GM23248 (cell line): ENCODE measurements around the gene ACOT9. TPM values are rescaled to one million over a fixed set of nuclear protein-coding genes. Genes with fewer than 3 reads are reported as not detected.
A peak's percentile ranks its signal among the peaks of the same experiment; 100 is the strongest.

ENCODE experiments used
- DNase-seq: peaks from one replicate; pipeline ENCODE4 v3.0.0-alpha.2; 2015
- H2AFZ ChIP-seq: fragments of 200-600 bp; sonication (generic); 2 replicates; pipeline ENCODE4 v1.6.1; 2016; ENCODE audit warnings: antibody characterized with exemption
- H3F3A ChIP-seq: fragments of 200-600 bp; sonication (generic); 2 replicates; pipeline ENCODE4 v1.6.1; 2016; ENCODE audit warnings: mild to moderate bottlenecking, antibody characterized with exemption, mixed run types; ENCODE audit not compliant: insufficient read depth
- H3K27ac ChIP-seq: fragments of 200-600 bp; sonication (generic); 2 replicates; pipeline ENCODE4 v1.5.1; 2016; ENCODE audit warnings: mild to moderate bottlenecking
- H3K27me3 ChIP-seq: fragments of 200-600 bp; sonication (generic); replicated peaks from 2 replicates; pipeline ENCODE4 v1.6.1; 2016; ENCODE audit warnings: mild to moderate bottlenecking; ENCODE audit not compliant: insufficient read depth
- H3K36me3 ChIP-seq: fragments of 200-600 bp; sonication (generic); 2 replicates; pipeline ENCODE4 v1.6.1; 2016; ENCODE audit warnings: low read depth, mild to moderate bottlenecking
- H3K4me1 ChIP-seq: fragments of 200-600 bp; sonication (generic); 2 replicates; pipeline ENCODE4 v1.6.1; 2016; ENCODE audit warnings: mild to moderate bottlenecking; ENCODE audit not compliant: insufficient read depth
- H3K4me2 ChIP-seq: fragments of 200-600 bp; sonication (generic); one replicate; pipeline ENCODE4 v1.6.1; 2016; ENCODE audit warnings: mild to moderate bottlenecking; ENCODE audit not compliant: unreplicated experiment
- H3K4me3 ChIP-seq: fragments of 200-600 bp; sonication (generic); 2 replicates; pipeline ENCODE4 v1.5.1; 2016; ENCODE audit warnings: mild to moderate bottlenecking
- H3K79me2 ChIP-seq: fragments of 200-600 bp; sonication (generic); 2 replicates; pipeline ENCODE4 v1.6.1; 2016; ENCODE audit warnings: mild to moderate bottlenecking; ENCODE audit not compliant: insufficient read depth
- H3K9ac ChIP-seq: fragments of 200-600 bp; sonication (generic); 2 replicates; pipeline ENCODE4 v1.6.1; 2016; ENCODE audit warnings: mild to moderate bottlenecking
- H3K9me2 ChIP-seq: fragments of 200-600 bp; sonication (generic); 2 replicates; pipeline ENCODE4 v1.6.1; 2016; ENCODE audit warnings: mixed run types, mild to moderate bottlenecking, moderate library complexity; ENCODE audit not compliant: insufficient read depth
- H3K9me3 ChIP-seq: fragments of 200-600 bp; sonication (generic); one replicate; pipeline ENCODE4 v1.6.1; 2017; ENCODE audit warnings: low read depth
- H4K20me1 ChIP-seq: fragments of 200-600 bp; sonication (generic); 2 replicates; pipeline ENCODE4 v1.6.0; 2016; ENCODE audit not compliant: insufficient read depth
- EZH2 ChIP-seq: fragments of 200-600 bp; sonication (generic); IDR thresholded peaks from 2 replicates; pipeline ENCODE4 v1.6.1; 2018; ENCODE audit warnings: antibody characterized with exemption, mild to moderate bottlenecking; ENCODE audit not compliant: insufficient read depth, poor library complexity, severe bottlenecking
- EZH2phosphoT487 ChIP-seq: fragments of 200-600 bp; sonication (generic); IDR thresholded peaks from 2 replicates; pipeline ENCODE4 v1.6.1; 2018; ENCODE audit warnings: antibody characterized with exemption, moderate library complexity, mild to moderate bottlenecking, low read depth; ENCODE audit not compliant: insufficient read depth
- WGBS, 2 experiments: methylation state at CpG; one replicate each; pipeline ENCODE4 v1.1.6; 2015 to 2017; ENCODE audit warnings: low lambda C conversion rate in 2 of 2, low coverage in 1 of 2; ENCODE audit errors: missing lambda C conversion rate in 2 of 2; 5-methylcytosine and 5-hydroxymethylcytosine counted together
- in situ Hi-C: fragments of 300-500 bp; cut with MboI; formaldehyde crosslinking; loops from 2 replicates; pipeline ENCODE4 v1.15.0; 2020
- polyA plus RNA-seq: library from polyadenylated mRNA; unstranded; fragments of >200 nt; fragmentation: Nextera tagmentation; extraction: Ambion mirVana; gene quantifications from 2 replicates; pipeline ENCODE4 v1.2.1, GENCODE V29; 2016
- total RNA-seq: library from RNA; depleted of rRNA; stranded (reverse); fragments of >200 nt; shearing (Covaris generic); gene quantifications from 2 replicates; pipeline ENCODE4 v1.2.3, GENCODE V29; 2014

Gene ACOT9
- total and polyA plus RNA-seq, 2 experiments from 2014 or later: 66.7 to 85.2 TPM

DNA sequence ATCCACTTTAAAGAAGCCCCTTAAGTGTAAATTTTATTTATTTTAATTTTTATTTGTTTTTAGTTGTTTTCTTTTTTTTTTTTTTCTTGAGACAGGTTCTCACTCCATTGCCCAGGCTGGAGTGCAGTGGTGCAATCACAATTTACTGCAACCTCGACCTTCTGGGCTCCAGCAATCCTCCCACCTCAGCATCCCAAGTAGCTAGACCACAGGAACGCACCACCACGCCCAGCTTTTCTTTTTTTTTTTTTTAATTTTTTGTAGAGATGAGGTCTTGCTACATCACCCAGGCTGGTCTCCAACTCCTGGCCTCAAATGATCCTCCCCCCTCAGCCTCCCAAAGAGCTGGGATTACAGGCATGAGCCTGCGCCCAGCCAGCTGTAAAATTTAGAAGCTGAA lies 45.9 kb upstream of the ACOT9 start:
- Histone ChIP-seq H3K27ac (no peak overlapping the region), H3K9ac (no peak overlapping the region), H2AFZ (no peak overlapping the region), H3K4me1 (peaks cover 8% of the 10 kb centered on the region; the same call in 1 of the 2 replicates), H3K36me3 (0 out of 2 replicates have a peak, but pooled peaks cover 14% of the 10 kb centered on the region), H3K4me3 (no peak overlapping the region), H3K4me2 (no peak overlapping the region), H3K79me2 (peaks cover 14% of the 10 kb centered on the region; the same call in 1 of the 2 replicates), H3F3A (peaks cover 20% of the 10 kb centered on the region), H3K9me2 (no peaks in the 10 kb centered on the region), H4K20me1 (no peaks in the 10 kb centered on the region), H3K27me3 (no peaks in the 10 kb centered on the region), H3K9me3 (no peaks in the 10 kb centered on the region)
- DNase-seq: no peak
- WGBS, 2 experiments: 79 to 90% methylated on average over 4 of the region's 4 CpGs
- no peak for TF ChIP-seq EZH2phosphoT487
- no peak for TF ChIP-seq EZH2
- in situ Hi-C loops: loop anchor here (10.0 kb wide), 1 partner anchor 116 kb away; the partner anchor contains the start of genes APOO and CXorf58

DNA sequence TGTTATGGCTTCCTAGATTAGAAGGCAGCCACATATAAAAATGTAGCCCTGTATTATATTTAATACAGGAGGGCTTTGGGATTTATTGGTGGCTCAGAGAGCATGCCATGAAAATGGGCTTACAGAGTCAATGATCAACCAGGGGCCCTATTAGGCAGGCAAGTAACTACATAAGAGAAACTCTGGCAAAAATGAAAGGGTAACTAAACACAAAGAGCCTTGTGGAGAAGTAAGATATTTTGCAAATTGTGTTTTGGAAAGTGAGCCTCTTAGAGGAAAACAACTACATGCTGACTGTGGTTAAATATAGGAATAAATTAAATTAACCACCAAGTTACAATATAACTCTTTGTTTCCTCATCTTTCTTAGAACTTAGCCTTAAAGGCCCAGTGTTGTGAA lies 45.4 kb upstream of the ACOT9 start:
- in situ Hi-C loops: loop anchor here (10.0 kb wide), 1 partner anchor 116 kb away; the partner anchor contains the start of genes APOO and CXorf58

GRCh38 chrX:23787745-23788118 lies 44.7 kb upstream of the ACOT9 start:
- no peaks in the 10 kb centered on the region for H4K20me1 ChIP-seq
- H3K9me3 ChIP-seq: no peaks in the 10 kb centered on the region
- H3K9ac ChIP-seq: no peak overlapping the region
- WGBS, 2 experiments: 96 to 97% methylated on average over 2 of the region's 2 CpGs
- no peaks in the 10 kb centered on the region for H3K27me3 ChIP-seq
- DNase-seq: no peak
- in situ Hi-C loops: loop anchor here (10.0 kb wide), 1 partner anchor 117 kb away; the partner anchor contains the start of genes APOO and CXorf58
- peaks cover 24% of the 10 kb centered on the region for H3F3A ChIP-seq
- no peak overlapping the region for H2AFZ ChIP-seq
- H3K79me2 ChIP-seq: peaks cover 18% of the 10 kb centered on the region; the same call in 1 of the 2 replicates
- no peaks in the 10 kb centered on the region for H3K9me2 ChIP-seq
- 0 out of 2 replicates have a peak, but pooled peaks cover 14% of the 10 kb centered on the region for H3K36me3 ChIP-seq
- H3K4me3 ChIP-seq: no peak overlapping the region
- no peak for TF ChIP-seq EZH2phosphoT487
- no peak for TF ChIP-seq EZH2
- H3K4me1 ChIP-seq: peaks cover 8% of the 10 kb centered on the region
- no peak overlapping the region for H3K27ac ChIP-seq
- H3K4me2 ChIP-seq: no peak overlapping the region

More for the DNA sequence above, 45.4 kb upstream of the ACOT9 start:
- Histone ChIP-seq H3K79me2 (peaks cover 18% of the 10 kb centered on the region; the same call in 1 of the 2 replicates), H3K4me1 (peaks cover 8% of the 10 kb centered on the region; the same call in 1 of the 2 replicates), H3K9me3 (no peaks in the 10 kb centered on the region), H3K9me2 (no peaks in the 10 kb centered on the region), H3K4me3 (no peak overlapping the region), H4K20me1 (no peaks in the 10 kb centered on the region), H2AFZ (no peak overlapping the region), H3K27me3 (no peaks in the 10 kb centered on the region), H3K9ac (no peak overlapping the region), H3K27ac (no peak overlapping the region), H3K36me3 (0 out of 2 replicates have a peak, but pooled peaks cover 14% of the 10 kb centered on the region), H3K4me2 (no peak overlapping the region), H3F3A (peaks cover 24% of the 10 kb centered on the region)
- DNase-seq: no peak
- no peak for TF ChIP-seq EZH2phosphoT487
- no peak for TF ChIP-seq EZH2

DNA sequence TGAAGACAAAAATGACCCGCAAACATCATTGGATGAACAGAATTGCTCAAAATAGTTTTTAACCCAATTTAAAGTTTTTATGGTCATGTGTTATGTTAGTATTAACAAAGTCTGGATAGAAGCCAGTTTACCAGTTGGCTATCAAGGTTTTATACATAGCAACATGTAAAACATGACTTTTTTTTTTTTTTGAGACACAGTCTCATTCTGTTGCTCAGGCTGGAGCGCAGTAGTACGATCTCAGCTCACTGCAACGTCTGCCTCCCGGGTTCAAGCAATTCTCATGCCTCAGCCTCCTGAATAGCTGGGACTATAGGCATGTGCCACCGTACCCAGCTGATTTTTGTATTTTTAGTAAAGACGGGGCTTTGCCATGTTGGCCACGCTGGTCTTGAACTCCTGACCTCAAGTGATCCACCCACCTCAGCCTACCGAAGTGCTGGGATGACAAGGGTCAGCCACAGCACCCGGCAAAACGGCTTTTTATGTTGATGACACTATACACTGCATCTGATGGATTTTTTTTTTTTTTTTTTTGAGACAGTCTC lies 43.3 kb upstream of the ACOT9 start:
- in situ Hi-C loops: loop anchor here (10.0 kb wide), 1 partner anchor 118 kb away; the partner anchor contains the start of genes APOO and CXorf58
- H3K4me1 ChIP-seq: peaks cover 18% of the 10 kb centered on the region
- 91 to 97% methylated on average over 8 to 11 of the region's 11 CpGs for WGBS, 2 experiments
- H3K27ac ChIP-seq: no peak overlapping the region
- H3K4me3 ChIP-seq: no peak overlapping the region
- peaks cover 18% of the 10 kb centered on the region; the same call in 1 of the 2 replicates for H3K79me2 ChIP-seq
- peak; percentile 27 for DNase-seq
- H3K27me3 ChIP-seq: no peaks in the 10 kb centered on the region
- no peak overlapping the region for H3K9ac ChIP-seq
- H3K4me2 ChIP-seq: no peak overlapping the region
- H4K20me1 ChIP-seq: no peaks in the 10 kb centered on the region
- no peak overlapping the region for H2AFZ ChIP-seq
- H3F3A ChIP-seq: peaks cover 31% of the 10 kb centered on the region
- no peaks in the 10 kb centered on the region for H3K9me2 ChIP-seq
- TF ChIP-seq EZH2 (no peak), EZH2phosphoT487 (no peak)
- 0 out of 2 replicates have a peak, but pooled peaks cover 14% of the 10 kb centered on the region for H3K36me3 ChIP-seq
- H3K9me3 ChIP-seq: no peaks in the 10 kb centered on the region
